Memory B cell (primary cell): ENCODE data around the gene CRYBA2.

Experiments used
- ATAC-seq: fragments of 150-1000 bp; cut with Tn5 transposase; 2 replicates; pipeline ENCODE4 v1.10.0; 2021; ENCODE audit warnings: low read depth, mild to moderate bottlenecking, moderate library complexity
- DNase-seq, 2 donors: peaks; one replicate each; pipeline ENCODE4 v3.0.0; 2022; ENCODE audit warnings: low spot score in 2 of 2
- H3K27ac Mint-ChIP-seq: one replicate; pipeline ENCODE4 v1.8.0; 2022; ENCODE audit warnings: mild to moderate bottlenecking, moderate library complexity, mixed read lengths
- H3K27me3 Mint-ChIP-seq: one replicate; pipeline ENCODE4 v1.8.0; 2022; ENCODE audit warnings: mixed read lengths
- H3K36me3 Mint-ChIP-seq: one replicate; pipeline ENCODE4 v1.8.0; 2022; ENCODE audit warnings: mild to moderate bottlenecking, mixed read lengths
- H3K4me1 Mint-ChIP-seq: one replicate; pipeline ENCODE4 v1.8.0; 2022; ENCODE audit warnings: mixed read lengths
- H3K4me3 Mint-ChIP-seq: one replicate; pipeline ENCODE4 v1.8.0; 2022; ENCODE audit warnings: mild to moderate bottlenecking, moderate library complexity, mixed read lengths
- H3K9me3 Mint-ChIP-seq: one replicate; pipeline ENCODE4 v1.8.0; 2022; ENCODE audit warnings: mixed read lengths

CRYBA2 gene

DNA sequence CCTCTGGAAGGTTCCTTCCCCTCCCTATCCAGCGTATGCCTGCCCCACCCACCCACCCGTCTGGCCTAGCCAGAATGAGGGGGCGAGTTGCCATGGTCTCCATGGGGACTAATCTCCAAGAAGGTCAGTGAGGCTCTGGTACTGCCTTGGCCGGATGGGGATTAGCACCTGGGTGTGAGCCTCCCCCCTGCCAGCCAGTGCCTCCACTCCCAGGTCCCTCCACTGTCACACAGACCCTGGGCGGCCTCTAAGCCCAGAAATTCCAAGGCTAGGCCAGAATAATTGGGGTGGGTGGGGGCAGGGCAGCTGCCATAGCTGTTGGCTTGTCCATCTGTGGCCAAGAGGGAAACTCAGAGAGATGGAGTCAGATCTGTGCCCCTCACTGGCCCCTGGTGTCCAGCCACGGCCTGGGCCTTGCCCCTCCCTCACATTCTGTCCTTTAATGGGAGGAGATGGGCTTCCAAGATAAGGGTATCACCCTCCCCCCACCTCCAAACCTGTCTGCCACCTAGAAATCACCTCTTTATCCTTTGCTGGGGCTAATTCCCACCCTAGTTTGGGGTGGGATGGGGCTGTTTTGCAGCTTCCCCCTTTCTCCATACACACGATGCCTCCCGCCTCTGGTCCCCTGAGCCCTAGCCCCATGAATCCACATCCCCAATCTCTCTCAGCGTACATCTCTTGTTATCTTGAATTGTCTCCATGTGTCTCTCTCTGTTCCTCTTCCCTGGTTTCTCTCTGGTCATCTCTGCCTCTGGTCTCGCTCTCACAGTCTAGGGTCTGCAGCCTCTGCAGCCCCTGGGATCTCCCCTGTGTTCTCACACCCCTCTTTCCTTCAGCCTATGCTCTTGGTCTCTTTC, 6.0 kb upstream of the CRYBA2 start:
- Mint-ChIP-seq H3K27ac (no peak overlapping the region), H3K36me3 (no peaks in the 10 kb centered on the region), H3K4me3 (no peak overlapping the region), H3K27me3 (peaks cover 41% of the 10 kb centered on the region), H3K9me3 (no peaks in the 10 kb centered on the region), H3K4me1 (peaks cover 20% of the 10 kb centered on the region)
- DNase-seq (no peak), ATAC-seq (no peak)

DNA sequence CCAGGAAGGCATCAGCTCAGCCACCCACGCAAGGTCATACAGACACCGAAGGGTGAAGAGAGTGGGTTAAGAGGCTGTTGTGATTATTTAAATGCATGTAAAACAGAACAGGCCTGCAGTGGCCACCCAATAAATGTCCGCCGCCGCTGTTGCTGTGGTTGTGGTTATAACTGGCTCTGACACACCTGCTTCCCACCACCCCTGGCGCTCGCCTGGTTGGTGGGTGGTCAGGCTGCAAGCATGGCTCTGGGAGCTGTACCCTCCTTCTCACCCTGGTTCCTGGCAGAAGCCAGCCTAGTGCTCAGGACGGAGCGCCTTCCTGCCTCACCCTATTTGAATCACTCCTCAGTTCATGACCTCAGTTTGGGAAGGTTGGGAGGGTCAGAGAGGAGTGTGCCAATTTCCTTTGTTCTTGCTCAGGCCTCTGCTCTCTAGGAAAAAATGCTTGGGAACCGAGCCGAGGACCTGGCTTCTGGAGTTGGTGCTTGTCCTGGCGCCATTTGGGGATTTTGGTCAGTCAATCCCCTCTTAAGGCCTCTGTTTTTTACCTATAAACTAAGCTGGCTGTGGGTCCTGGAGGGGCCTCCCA, 5.3 kb upstream of the CRYBA2 start:
- DNase-seq (no peak), ATAC-seq (no peak)
- Mint-ChIP-seq H3K27me3 (peaks cover 36% of the 10 kb centered on the region), H3K36me3 (no peaks in the 10 kb centered on the region), H3K27ac (no peak overlapping the region), H3K9me3 (no peaks in the 10 kb centered on the region), H3K4me3 (no peak overlapping the region), H3K4me1 (peaks cover 15% of the 10 kb centered on the region)

DNA sequence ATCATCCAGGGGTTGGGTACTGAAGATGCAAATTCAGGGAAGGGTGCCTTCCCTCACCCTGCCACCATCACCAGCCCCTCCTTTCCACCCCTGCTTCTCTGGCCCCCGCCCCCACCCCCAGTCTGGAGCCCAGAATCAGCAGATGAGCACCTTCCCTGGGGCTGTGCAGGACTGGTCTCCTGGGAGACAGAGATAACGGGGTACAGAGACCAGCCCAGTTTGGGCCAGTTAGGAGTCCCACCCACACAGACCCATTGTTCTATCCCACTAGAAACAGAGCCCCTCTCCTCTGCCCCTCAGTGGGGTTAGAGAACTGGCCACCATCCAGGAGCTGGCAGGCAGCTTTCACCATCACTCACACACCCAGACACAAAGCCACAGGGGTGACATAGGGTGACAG, 4.5 kb upstream of the CRYBA2 start:
- H3K36me3 Mint-ChIP-seq, result no peaks in the 10 kb centered on the region
- H3K27me3 Mint-ChIP-seq, result peaks cover 34% of the 10 kb centered on the region
- H3K4me3 Mint-ChIP-seq, result no peak overlapping the region
- H3K4me1 Mint-ChIP-seq, result peaks cover 10% of the 10 kb centered on the region
- no peak for ATAC-seq
- H3K9me3 Mint-ChIP-seq, result no peaks in the 10 kb centered on the region
- DNase-seq, result no peak
- H3K27ac Mint-ChIP-seq, result no peak overlapping the region

DNA sequence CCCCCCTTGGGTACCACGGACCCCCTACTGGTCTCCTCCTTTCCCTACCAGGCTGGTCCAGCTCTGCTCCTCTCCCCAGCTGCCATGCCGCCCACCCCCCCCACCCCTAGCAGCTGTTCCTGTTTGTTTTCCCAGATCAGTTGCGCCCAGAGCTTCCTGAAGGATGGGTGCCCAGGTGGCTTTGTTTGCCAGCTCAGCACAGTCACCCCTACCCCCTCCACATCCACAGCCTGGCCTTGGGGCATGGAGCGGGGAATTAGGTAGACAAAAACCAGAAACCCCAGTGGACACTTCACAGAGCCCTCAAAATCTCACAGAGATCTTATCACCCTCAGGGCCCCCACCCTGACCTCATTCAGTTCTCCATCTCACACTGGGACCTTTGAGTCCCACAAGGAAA, 3.7 kb upstream of the CRYBA2 start:
- DNase-seq, result no peak
- Mint-ChIP-seq H3K27ac (no peak overlapping the region), H3K4me3 (no peak overlapping the region), H3K9me3 (no peaks in the 10 kb centered on the region), H3K27me3 (peaks cover 31% of the 10 kb centered on the region), H3K4me1 (peaks cover 8% of the 10 kb centered on the region), H3K36me3 (no peaks in the 10 kb centered on the region)
- ATAC-seq, result no peak

DNA sequence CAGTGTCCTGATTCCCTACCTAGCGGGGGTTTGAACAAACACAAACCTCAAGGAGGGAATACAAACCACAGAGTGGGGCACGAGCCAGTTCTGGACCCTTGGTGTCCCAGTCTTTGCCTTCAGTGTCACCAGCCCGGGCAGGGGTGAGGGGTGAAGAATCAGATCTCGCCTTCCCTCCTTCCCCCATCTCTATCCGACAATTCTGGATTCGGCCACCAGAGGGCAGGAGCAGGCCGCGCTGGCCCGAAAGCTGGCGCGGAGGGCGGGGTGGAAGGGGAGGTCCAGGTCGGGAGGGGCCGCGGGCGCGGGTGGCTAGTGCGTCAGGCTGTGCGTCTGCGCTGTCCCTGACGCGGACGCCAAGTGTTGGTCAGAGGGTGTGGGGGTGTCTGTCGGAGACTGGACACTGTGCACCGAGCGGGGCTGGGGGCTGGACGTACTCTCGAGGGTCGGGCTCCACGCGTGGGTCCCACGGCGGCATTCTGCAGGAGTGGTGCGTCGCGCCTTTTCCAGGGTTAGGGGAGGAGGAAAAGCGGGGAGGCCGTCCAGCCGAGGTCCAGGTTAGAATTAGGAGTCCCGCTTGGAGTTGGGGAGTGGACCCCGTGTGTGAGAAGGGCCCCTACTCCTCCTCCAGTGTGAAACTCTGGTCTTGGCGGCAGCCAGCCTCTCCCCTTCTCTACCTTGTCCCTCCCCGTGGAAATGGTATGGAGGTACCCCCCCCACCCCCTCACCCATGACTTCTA, 2.9 kb upstream of the CRYBA2 start:
- H3K27ac Mint-ChIP-seq, result no peak overlapping the region
- DNase-seq (peak; percentile 77 to 89), ATAC-seq (peak; percentile 76)
- peaks cover 11% of the 10 kb centered on the region for H3K4me1 Mint-ChIP-seq
- H3K4me3 Mint-ChIP-seq, result peak overlapping the region; percentile 35
- no peaks in the 10 kb centered on the region for H3K36me3 Mint-ChIP-seq
- peaks cover 37% of the 10 kb centered on the region for H3K27me3 Mint-ChIP-seq
- H3K9me3 Mint-ChIP-seq, result no peaks in the 10 kb centered on the region

DNA sequence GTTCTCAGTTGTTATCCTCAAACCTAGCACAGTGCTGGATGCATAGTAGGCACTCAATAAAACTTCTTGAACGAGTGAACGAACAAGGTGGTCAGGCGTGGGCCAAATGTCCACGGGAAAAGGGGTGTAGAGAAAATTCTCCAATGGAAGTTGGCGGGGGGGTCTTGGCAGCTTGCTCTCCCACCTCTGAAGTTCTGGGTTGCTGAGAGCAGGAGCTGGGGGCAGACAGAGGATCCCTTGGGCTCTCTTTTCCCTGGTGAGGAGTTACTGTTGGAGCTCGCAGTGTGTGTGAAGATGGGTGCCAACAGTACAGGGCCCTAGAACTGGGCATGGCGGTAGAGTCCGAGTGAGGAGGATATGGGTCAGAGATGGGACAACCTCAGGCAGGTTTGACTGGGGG, 2.3 kb upstream of the CRYBA2 start:
- peaks cover 41% of the 10 kb centered on the region for H3K27me3 Mint-ChIP-seq
- DNase-seq, result no peak
- no peaks in the 10 kb centered on the region for H3K9me3 Mint-ChIP-seq
- peaks cover 13% of the 10 kb centered on the region for H3K4me1 Mint-ChIP-seq
- no peak overlapping the region for H3K27ac Mint-ChIP-seq
- no peak overlapping the region for H3K4me3 Mint-ChIP-seq
- no peaks in the 10 kb centered on the region for H3K36me3 Mint-ChIP-seq
- peak; percentile 13 for ATAC-seq

DNA sequence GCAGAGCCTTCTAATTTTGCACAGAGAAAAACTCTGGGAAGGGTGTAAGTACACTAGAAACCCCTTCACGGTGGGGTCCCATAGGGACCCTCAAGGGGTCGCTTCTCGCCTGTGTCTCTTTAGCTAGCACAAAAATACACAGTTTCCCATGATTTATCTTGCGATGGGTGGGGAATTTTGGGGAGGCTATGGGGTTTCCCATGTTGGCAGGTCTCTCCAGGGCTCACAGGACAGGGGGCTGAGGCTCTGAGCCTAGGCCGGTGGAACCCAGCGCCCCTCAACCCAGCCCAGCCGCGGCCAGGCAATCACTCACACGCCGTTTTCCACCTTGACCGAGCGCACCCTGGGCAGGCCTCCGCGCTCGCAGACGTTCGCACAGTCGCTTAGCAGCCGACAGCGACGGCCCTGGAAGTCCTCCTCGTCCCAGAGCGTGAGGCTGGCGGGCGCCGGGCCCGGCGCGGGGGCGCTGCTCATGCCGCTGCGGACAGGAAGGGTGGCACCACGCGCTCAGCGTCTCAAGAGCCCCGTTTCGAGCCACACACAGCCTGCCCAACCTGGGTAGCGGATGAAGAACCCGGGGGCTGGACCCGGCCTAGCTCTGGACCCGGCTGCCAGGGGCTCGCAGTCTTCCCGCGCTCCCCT, 398 bp downstream of the CRYBA2 start:
- H3K36me3 Mint-ChIP-seq, result no peaks in the 10 kb centered on the region
- no peak for DNase-seq
- H3K9me3 Mint-ChIP-seq, result no peaks in the 10 kb centered on the region
- peaks cover 44% of the 10 kb centered on the region for H3K27me3 Mint-ChIP-seq
- H3K4me1 Mint-ChIP-seq, result peaks cover 11% of the 10 kb centered on the region
- no peak for ATAC-seq
- H3K27ac Mint-ChIP-seq, result no peak overlapping the region
- H3K4me3 Mint-ChIP-seq, result no peak overlapping the region

DNA sequence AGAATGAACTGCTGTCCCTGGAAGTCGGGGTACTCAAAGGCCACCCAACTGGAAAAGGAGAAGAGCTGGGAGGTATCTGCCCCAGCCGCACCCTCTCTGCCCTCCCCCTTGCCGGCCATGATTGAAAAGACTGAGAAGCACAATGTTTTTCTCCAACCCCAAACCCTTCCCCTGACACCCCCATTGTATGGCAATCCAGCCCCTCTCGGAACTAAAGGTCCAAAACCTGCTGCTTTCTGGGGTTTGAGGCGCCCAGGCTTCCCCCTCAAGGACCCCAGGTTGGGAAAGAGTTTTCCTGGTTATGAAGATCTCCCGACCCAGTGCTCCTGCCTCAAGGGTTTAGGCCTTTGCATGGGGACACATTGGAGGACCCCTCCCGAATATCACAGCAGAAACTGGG, 1.0 kb downstream of the CRYBA2 start:
- no peak for ATAC-seq
- Mint-ChIP-seq H3K27ac (no peak overlapping the region), H3K9me3 (no peaks in the 10 kb centered on the region), H3K4me1 (peaks cover 11% of the 10 kb centered on the region), H3K27me3 (peaks cover 42% of the 10 kb centered on the region), H3K36me3 (no peaks in the 10 kb centered on the region), H3K4me3 (no peak overlapping the region)
- no peak for DNase-seq

DNA sequence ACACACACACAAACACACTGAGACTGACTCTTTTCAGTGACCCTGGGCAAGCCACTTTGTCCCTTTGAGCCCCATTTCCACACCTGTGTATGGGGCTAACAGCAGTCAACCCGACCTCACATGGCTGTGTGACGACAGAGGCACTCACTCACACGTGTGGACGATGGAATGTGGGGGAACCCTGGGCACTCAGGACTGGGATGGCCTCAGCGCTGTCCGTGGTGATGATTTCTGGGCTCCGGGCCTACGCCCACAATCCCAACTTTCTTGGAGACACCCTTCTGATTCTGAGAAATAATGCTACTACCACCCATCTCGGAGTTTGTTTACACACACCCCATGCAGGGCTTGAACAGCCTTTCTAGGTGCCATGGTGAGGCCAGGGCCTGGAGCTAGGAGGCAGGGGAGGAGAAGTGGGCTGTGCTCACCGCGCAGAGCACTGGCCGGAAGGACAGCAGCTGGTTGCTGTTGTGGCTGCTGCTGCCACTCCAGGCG, 1.5 kb downstream of the CRYBA2 start:
- Mint-ChIP-seq H3K4me3 (no peak overlapping the region), H3K27ac (no peak overlapping the region), H3K4me1 (peaks cover 11% of the 10 kb centered on the region), H3K27me3 (peaks cover 44% of the 10 kb centered on the region), H3K36me3 (no peaks in the 10 kb centered on the region), H3K9me3 (no peaks in the 10 kb centered on the region)
- ATAC-seq (no peak), DNase-seq (no peak)

DNA sequence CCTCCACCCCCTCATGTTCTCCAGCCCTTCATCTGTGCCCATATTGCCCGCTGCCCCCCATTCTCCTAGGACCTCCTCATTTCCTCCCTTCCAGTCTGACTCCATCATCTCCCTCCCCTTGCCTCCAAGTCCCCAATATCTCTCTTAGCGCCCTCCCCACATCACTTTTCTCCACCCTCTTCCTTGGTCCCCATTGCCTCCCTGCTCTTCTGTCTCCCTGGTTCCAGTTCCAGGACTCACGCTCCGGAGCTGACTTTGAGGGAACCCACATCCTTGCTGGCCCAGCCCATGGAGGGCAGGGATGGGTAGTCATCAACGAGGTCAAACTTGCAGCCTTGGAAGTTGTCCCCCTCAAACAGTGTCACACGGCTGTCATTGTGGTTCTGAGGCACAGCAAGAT, 2.6 kb downstream of the CRYBA2 start:
- no peak overlapping the region for H3K27ac Mint-ChIP-seq
- peaks cover 47% of the 10 kb centered on the region for H3K27me3 Mint-ChIP-seq
- H3K9me3 Mint-ChIP-seq, result no peaks in the 10 kb centered on the region
- DNase-seq, result no peak
- ATAC-seq, result no peak
- H3K4me1 Mint-ChIP-seq, result peaks cover 16% of the 10 kb centered on the region
- H3K36me3 Mint-ChIP-seq, result no peaks in the 10 kb centered on the region
- H3K4me3 Mint-ChIP-seq, result no peak overlapping the region

DNA sequence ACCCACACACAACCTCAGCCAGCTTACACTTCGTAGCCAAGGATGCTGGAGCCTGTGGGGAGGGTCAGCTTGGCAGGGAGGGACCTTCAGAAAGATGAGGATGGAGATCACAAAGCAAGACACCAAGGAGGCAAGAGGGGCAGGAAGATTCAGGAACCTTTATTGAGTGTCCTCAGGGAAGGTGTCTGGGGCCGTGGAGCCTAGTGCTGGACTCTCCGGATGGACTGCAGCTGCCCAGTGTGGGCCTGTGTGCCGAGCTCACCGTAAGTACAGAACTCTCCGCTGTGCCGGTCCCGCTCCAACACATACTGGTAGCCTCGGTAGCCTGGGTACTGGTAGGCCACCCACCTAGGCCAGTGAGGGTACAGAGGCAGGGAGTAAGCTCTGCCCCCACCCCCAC, 3.2 kb downstream of the CRYBA2 start:
- DNase-seq (no peak), ATAC-seq (no peak)
- H3K4me1 Mint-ChIP-seq, result peaks cover 14% of the 10 kb centered on the region
- no peaks in the 10 kb centered on the region for H3K9me3 Mint-ChIP-seq
- H3K27me3 Mint-ChIP-seq, result peaks cover 43% of the 10 kb centered on the region
- no peaks in the 10 kb centered on the region for H3K36me3 Mint-ChIP-seq
- no peak overlapping the region for H3K4me3 Mint-ChIP-seq
- H3K27ac Mint-ChIP-seq, result no peak overlapping the region

DNA sequence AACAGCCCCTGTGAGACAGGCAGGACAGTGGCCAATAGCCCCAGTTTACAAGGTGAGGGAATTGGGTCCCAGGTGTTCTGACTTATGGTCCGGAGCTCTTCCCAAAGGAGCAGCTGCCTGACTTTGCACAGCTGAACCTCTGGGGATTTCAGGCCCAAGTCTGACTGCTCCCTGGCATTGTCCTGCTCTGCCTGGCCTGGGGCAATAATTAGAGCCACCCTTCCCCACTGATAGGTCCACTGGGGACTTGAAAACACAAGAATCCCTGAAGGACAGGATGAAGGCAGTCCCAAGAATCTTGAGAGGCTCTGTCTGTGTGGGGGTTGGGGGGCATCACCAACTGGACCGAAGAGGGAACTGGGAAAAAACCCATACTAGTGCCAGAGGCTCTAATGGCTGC, 4.6 kb downstream of the CRYBA2 start:
- Mint-ChIP-seq H3K9me3 (no peaks in the 10 kb centered on the region), H3K36me3 (no peaks in the 10 kb centered on the region), H3K27me3 (peaks cover 42% of the 10 kb centered on the region), H3K4me3 (no peak overlapping the region), H3K27ac (no peak overlapping the region), H3K4me1 (peaks cover 17% of the 10 kb centered on the region)
- no peak for ATAC-seq
- no peak for DNase-seq

DNA sequence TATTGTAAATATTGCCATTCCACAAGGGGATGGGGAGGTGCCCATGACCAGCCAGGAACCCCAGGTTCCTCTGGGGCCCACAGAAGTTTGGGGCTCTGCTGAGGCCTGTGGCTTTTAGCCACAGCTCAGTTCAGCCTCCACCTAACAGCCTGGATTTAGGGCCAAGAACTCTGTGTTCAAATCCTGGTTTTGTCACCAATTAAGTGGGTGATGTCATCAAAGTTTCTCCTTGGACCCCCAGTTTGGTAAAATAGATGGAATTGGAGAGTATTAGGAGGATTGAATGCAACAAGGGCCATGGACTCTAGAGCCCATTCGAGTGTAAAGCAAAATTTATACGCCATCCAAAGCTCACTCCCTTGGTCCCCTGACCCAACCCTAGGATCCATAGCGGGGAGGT, 5.1 kb downstream of the CRYBA2 start:
- ATAC-seq, result no peak
- no peak for DNase-seq
- H3K27me3 Mint-ChIP-seq, result peaks cover 47% of the 10 kb centered on the region
- H3K9me3 Mint-ChIP-seq, result no peaks in the 10 kb centered on the region
- peaks cover 17% of the 10 kb centered on the region for H3K4me1 Mint-ChIP-seq
- no peak overlapping the region for H3K27ac Mint-ChIP-seq
- H3K36me3 Mint-ChIP-seq, result no peaks in the 10 kb centered on the region
- no peak overlapping the region for H3K4me3 Mint-ChIP-seq
